Activated CD8-positive, alpha-beta T cell treated with anti-CD3 and anti-CD28 coated beads for 36 hours (primary cell): ENCODE data around the gene SPRR2B. TPM values are rescaled to one million over a fixed set of nuclear protein-coding genes. Genes with fewer than 3 reads are reported as not detected.

ENCODE experiments used
- ATAC-seq: fragments of 200-7000 bp; cut with Tn5 transposase; one replicate; pipeline ENCODE4 v1.10.0; 2021; ENCODE audit warnings: mild to moderate bottlenecking, moderate library complexity
- CTCF ChIA-PET: fragments of 350-600 bp; sonication (Branson Sonifier 250); formaldehyde crosslinking; loops from one replicate; lab custom pipeline; 2021; ENCODE audit warnings: antibody characterized with exemption; lab: Charles Lee
- POLR2A ChIA-PET: fragments of 350-600 bp; sonication (Branson Sonifier 250); formaldehyde crosslinking; loops from one replicate; lab custom pipeline; 2021; ENCODE audit warnings: antibody characterized with exemption; lab: Charles Lee
- DNase-seq: peaks from one replicate; pipeline ENCODE4 v3.0.0-alpha.2; 2020
- H3K27ac Mint-ChIP-seq: one replicate; pipeline ENCODE4 v1.8.0; 2021; ENCODE audit warnings: mild to moderate bottlenecking, mixed read lengths
- H3K27me3 Mint-ChIP-seq: one replicate; pipeline ENCODE4 v1.8.0; 2021; ENCODE audit warnings: mixed read lengths
- H3K36me3 Mint-ChIP-seq: one replicate; pipeline ENCODE4 v1.8.0; 2021; ENCODE audit warnings: low read depth, mixed read lengths
- H3K4me1 Mint-ChIP-seq: one replicate; pipeline ENCODE4 v1.8.0; 2021; ENCODE audit warnings: low read depth, mixed read lengths
- H3K4me3 Mint-ChIP-seq: one replicate; pipeline ENCODE4 v1.8.0; 2021; ENCODE audit warnings: mild to moderate bottlenecking, moderate library complexity, mixed read lengths
- H3K9me3 Mint-ChIP-seq: one replicate; pipeline ENCODE4 v1.8.0; 2021; ENCODE audit warnings: mixed read lengths
- intact Hi-C: fragments of 100-400 bp; cut with micrococcal nuclease; formaldehyde crosslinking; loops from one replicate; pipeline ENCODE4 v1.10.0; 2022
- total RNA-seq, 2 experiments: library from RNA; stranded (reverse); gene quantifications; one replicate each; pipeline ENCODE4 v1.2.3, GENCODE V29; 2021
- TF ChIP-seq, protein P1 (sequence below): fragments of 200-600 bp; IDR thresholded peaks from one replicate; pipeline ENCODE4 v1.8.0; 2022; ENCODE audit warnings: antibody characterized with exemption, mild to moderate bottlenecking

The SPRR2B gene
- total RNA-seq, 2 experiments from 2014 or later = not detected

DNA sequence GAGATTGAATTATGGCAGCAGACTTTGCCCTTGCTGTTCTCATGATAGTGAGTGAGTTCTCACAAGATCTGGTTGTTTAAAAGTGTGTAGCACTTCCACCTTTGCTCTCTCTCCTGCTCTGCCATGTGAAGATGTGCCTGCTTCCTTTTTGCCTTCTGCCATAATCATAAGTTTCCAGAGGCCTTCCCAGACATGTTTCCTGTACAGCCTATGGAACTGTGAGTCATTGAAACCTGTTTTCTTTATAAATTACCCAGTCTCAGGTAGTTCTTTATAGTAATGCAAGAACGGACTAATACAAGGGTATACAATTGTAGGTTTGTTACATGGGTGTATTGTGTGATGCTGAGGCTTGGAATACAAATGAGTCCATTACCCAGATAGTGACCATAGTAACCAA is 36.2 kb downstream of the SPRR2B start:
- ChIA-PET CTCF (no interaction called here), POLR2A (no interaction called here)
- H3K36me3 Mint-ChIP-seq = no peaks in the 10 kb centered on the region
- no peaks in the 10 kb centered on the region for H3K4me1 Mint-ChIP-seq
- H3K27ac Mint-ChIP-seq = no peak overlapping the region
- no peaks in the 10 kb centered on the region for H3K9me3 Mint-ChIP-seq
- intact Hi-C loops = no loop called here
- ATAC-seq = no peak
- no peak overlapping the region for H3K4me3 Mint-ChIP-seq
- H3K27me3 Mint-ChIP-seq = peaks cover 22% of the 10 kb centered on the region
- DNase-seq = no peak
- TF ChIP-seq, protein P1, sequence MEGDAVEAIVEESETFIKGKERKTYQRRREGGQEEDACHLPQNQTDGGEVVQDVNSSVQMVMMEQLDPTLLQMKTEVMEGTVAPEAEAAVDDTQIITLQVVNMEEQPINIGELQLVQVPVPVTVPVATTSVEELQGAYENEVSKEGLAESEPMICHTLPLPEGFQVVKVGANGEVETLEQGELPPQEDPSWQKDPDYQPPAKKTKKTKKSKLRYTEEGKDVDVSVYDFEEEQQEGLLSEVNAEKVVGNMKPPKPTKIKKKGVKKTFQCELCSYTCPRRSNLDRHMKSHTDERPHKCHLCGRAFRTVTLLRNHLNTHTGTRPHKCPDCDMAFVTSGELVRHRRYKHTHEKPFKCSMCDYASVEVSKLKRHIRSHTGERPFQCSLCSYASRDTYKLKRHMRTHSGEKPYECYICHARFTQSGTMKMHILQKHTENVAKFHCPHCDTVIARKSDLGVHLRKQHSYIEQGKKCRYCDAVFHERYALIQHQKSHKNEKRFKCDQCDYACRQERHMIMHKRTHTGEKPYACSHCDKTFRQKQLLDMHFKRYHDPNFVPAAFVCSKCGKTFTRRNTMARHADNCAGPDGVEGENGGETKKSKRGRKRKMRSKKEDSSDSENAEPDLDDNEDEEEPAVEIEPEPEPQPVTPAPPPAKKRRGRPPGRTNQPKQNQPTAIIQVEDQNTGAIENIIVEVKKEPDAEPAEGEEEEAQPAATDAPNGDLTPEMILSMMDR = no peak

DNA sequence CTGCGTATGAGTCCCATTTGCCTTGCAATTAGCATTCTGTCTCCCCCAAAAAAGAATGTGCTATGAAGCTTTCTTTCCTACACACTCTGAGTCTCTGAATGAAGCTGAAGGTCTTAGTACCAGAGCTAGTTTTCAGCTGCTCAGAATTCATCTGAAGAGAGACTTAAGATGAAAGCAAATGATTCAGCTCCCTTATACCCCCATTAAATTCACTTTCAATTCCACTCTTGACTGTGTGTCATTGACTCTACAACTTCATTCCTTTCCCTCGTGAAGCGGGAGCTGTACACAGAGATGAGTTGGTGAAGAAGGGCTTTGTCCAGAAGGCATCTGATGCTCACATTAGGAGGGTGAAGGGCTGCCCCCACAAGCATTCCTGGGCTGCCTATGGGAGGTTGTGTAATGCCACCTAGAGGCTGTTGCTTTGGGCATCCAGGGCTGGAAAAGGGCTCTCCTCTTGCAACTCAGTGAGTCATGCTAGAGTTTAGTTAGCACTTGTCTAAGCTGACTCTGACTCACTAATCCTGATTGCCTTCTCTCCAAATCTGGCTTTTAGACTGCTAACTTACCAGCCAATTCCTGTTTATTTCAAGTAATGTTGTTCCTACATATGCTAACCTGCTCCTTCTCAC is 38.6 kb downstream of the SPRR2B start:
- Mint-ChIP-seq H3K27ac (no peak overlapping the region), H3K9me3 (no peaks in the 10 kb centered on the region), H3K36me3 (no peaks in the 10 kb centered on the region), H3K27me3 (peaks cover 16% of the 10 kb centered on the region), H3K4me1 (no peaks in the 10 kb centered on the region), H3K4me3 (no peak overlapping the region)
- intact Hi-C loops = no loop called here
- ChIA-PET CTCF (interaction anchor here (1.3 kb wide), 1 partner anchor 162 kb away, joined by 4 read pairs; no protein-coding TSS in a partner anchor), POLR2A (interaction anchor here (0.5 kb wide), 1 partner anchor 50 kb away, joined by 3 read pairs; no protein-coding TSS in a partner anchor)
- TF ChIP-seq, protein P1 = no peak
- ATAC-seq = no peak
- no peak for DNase-seq

DNA sequence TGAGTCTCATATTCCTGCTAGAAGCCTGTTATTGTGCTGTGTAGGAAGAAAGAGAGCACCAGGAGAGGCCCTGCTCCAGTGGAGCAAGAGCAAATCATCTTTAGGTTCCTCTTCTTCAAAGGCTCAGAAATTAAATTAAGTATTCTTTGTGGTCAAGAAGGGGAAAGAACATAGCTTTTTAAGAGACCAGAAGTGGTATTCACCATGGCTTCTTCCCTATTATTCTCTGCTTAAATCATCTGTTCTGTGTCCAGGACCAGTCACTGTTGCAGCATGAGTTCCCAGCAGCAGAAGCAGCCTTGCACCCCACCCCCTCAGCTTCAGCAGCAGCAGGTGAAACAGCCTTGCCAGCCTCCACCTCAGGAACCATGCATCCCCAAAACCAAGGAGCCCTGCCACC is 39.3 kb downstream of the SPRR2B start:
- TF ChIP-seq, protein P1 = no peak
- intact Hi-C loops = no loop called here
- Mint-ChIP-seq H3K36me3 (no peaks in the 10 kb centered on the region), H3K27me3 (peaks cover 16% of the 10 kb centered on the region), H3K27ac (no peak overlapping the region), H3K4me3 (no peak overlapping the region), H3K9me3 (no peaks in the 10 kb centered on the region), H3K4me1 (no peaks in the 10 kb centered on the region)
- CTCF ChIA-PET = interaction anchor here (1.3 kb wide), 1 partner anchor 161 kb away, joined by 4 read pairs; no protein-coding TSS in a partner anchor
- POLR2A ChIA-PET = no interaction called here
- no peak for ATAC-seq
- DNase-seq = no peak

GRCh38 chr1:153030895-153031294 is 40.5 kb downstream of the SPRR2B start, which contains the start of gene SPRR1B:
Gene SPRR1B, plus strand, starts transcription at chr1:153031203. Its CDS starts 1,143 bp downstream, at chr1:153032346.
- ChIA-PET POLR2A (no interaction called here), CTCF (no interaction called here)
- no peak for ATAC-seq
- H3K9me3 Mint-ChIP-seq = no peaks in the 10 kb centered on the region
- peaks cover 16% of the 10 kb centered on the region for H3K27me3 Mint-ChIP-seq
- TF ChIP-seq, protein P1 = no peak
- no peak within 1 kb of the TSS for H3K27ac Mint-ChIP-seq
- intact Hi-C loops = no loop called here
- no peak within 1 kb of the TSS for H3K4me3 Mint-ChIP-seq
- H3K36me3 Mint-ChIP-seq = no peaks in the 10 kb centered on the region
- no peak for DNase-seq
- no peaks in the 10 kb centered on the region for H3K4me1 Mint-ChIP-seq

- POLR2A ChIA-PET = no interaction called here
- CTCF ChIA-PET = no interaction called here
- DNase-seq (no peak), ATAC-seq (no peak)
- Mint-ChIP-seq H3K27ac (no peak overlapping the region), H3K9me3 (no peaks in the 10 kb centered on the region), H3K27me3 (peaks cover 14% of the 10 kb centered on the region), H3K4me3 (no peak overlapping the region), H3K36me3 (no peaks in the 10 kb centered on the region), H3K4me1 (no peaks in the 10 kb centered on the region)
- TF ChIP-seq, protein P1 = no peak
- intact Hi-C loops = no loop called here
Measured at GRCh38 chr1:153028766-153029165, 42.6 kb downstream of the SPRR2B start.
